Measurements from ENCODE around the gene CAP2. TPM values are rescaled to one million over a fixed set of nuclear protein-coding genes. Genes with fewer than 3 reads are reported as not detected.
"Not testable (repeated sequence)": the region's sequence is repeated elsewhere in the genome, so short reads cannot be mapped to it uniquely, and the experiment has no call there.

The CAP2 gene
- polyA plus RNA-seq, 4 donors, result 11.7 to 15.8 (median 13.4) TPM

- no peak for DNase-seq (ENCODE audit: low read depth in 4 of 4, low spot score in 2 of 4)
These were observed 104.2 kb downstream of the CAP2 start for GRCh38 chr6:17497535-17498095.

- no peak for DNase-seq (ENCODE audit: low read depth in 4 of 4, low spot score in 2 of 4)
These were observed 108.0 kb downstream of the CAP2 start for GRCh38 chr6:17501442-17501841.

- no peak for DNase-seq (ENCODE audit: low read depth in 4 of 4, low spot score in 2 of 4)
These were observed 108.7 kb downstream of the CAP2 start for GRCh38 chr6:17501982-17502704.

GRCh38 chr6:17503051-17503450 lies 109.7 kb downstream of the CAP2 start:
- DNase-seq (ENCODE audit: low read depth in 4 of 4, low spot score in 2 of 4), result no peak

- no peak for DNase-seq (ENCODE audit: low read depth in 4 of 4, low spot score in 2 of 4)
These were observed 110.6 kb downstream of the CAP2 start for GRCh38 chr6:17504005-17504404.

GRCh38 chr6:17505062-17505476 lies 111.7 kb downstream of the CAP2 start:
- DNase-seq (ENCODE audit: low read depth in 4 of 4, low spot score in 2 of 4), result no peak

- no peak for DNase-seq (ENCODE audit: low read depth in 4 of 4, low spot score in 2 of 4)
These were observed 112.4 kb downstream of the CAP2 start for GRCh38 chr6:17505767-17506280.

GRCh38 chr6:17506531-17506930 lies 113.1 kb downstream of the CAP2 start:
- no peak for DNase-seq (ENCODE audit: low read depth in 4 of 4, low spot score in 2 of 4)

- no peak for DNase-seq (ENCODE audit: low read depth in 4 of 4, low spot score in 2 of 4)
These were observed 113.6 kb downstream of the CAP2 start for GRCh38 chr6:17506962-17507361.

- DNase-seq (ENCODE audit: low read depth in 4 of 4, low spot score in 2 of 4), result no peak
These were observed 117.7 kb downstream of the CAP2 start for GRCh38 chr6:17511084-17511483.

GRCh38 chr6:17511580-17511979 lies 118.2 kb downstream of the CAP2 start:
- DNase-seq (ENCODE audit: low read depth in 4 of 4, low spot score in 2 of 4), result no peak

GRCh38 chr6:17519120-17519519 lies 125.7 kb downstream of the CAP2 start:
- no peak for DNase-seq (ENCODE audit: low read depth in 4 of 4, low spot score in 2 of 4)

GRCh38 chr6:17525637-17526036 lies 132.2 kb downstream of the CAP2 start:
- DNase-seq (ENCODE audit: low read depth in 4 of 4, low spot score in 2 of 4), result no peak

GRCh38 chr6:17527076-17527475 lies 133.7 kb downstream of the CAP2 start:
- no peak for DNase-seq (ENCODE audit: low read depth in 4 of 4, low spot score in 2 of 4)

- DNase-seq (ENCODE audit: low read depth in 4 of 4, low spot score in 2 of 4), result no peak
These were observed 137.0 kb downstream of the CAP2 start for GRCh38 chr6:17530321-17530835.

GRCh38 chr6:17536586-17536985 lies 143.2 kb downstream of the CAP2 start:
- no peak for DNase-seq (ENCODE audit: low read depth in 4 of 4, low spot score in 2 of 4)

- DNase-seq (ENCODE audit: low read depth in 4 of 4, low spot score in 2 of 4), result no peak
These were observed 148.8 kb downstream of the CAP2 start for GRCh38 chr6:17542243-17542642.

GRCh38 chr6:17545681-17546080 lies 152.3 kb downstream of the CAP2 start:
- not testable (repeated sequence) for DNase-seq (ENCODE audit: low read depth in 4 of 4, low spot score in 2 of 4)

GRCh38 chr6:17551383-17551958 lies 158.1 kb downstream of the CAP2 start:
- no peak for DNase-seq (ENCODE audit: low read depth in 4 of 4, low spot score in 2 of 4)

- DNase-seq (ENCODE audit: low read depth in 4 of 4, low spot score in 2 of 4), result no peak
These were observed 159.5 kb downstream of the CAP2 start for GRCh38 chr6:17552861-17553260.

GRCh38 chr6:17556014-17556413 lies 162.6 kb downstream of the CAP2 start:
- DNase-seq (ENCODE audit: low read depth in 4 of 4, low spot score in 2 of 4), result no peak

- DNase-seq (ENCODE audit: low read depth in 4 of 4, low spot score in 2 of 4), result no peak
These were observed 169.2 kb downstream of the CAP2 start for GRCh38 chr6:17562636-17563035.

Data from left renal cortex interstitium (tissue), 4 donors.